Panc1 (cell line): Measurements from ENCODE around the gene GRAMD1B. TPM values are rescaled to one million over a fixed set of nuclear protein-coding genes. Genes with fewer than 3 reads are reported as not detected.
A peak's percentile ranks its signal among the peaks of the same experiment; 100 is the strongest.

ENCODE experiments used
- ATAC-seq: fragments of 200-7000 bp; cut with Tn5 transposase; 2 replicates; pipeline ENCODE4 v1.9.1; 2020; ENCODE audit warnings: mild to moderate bottlenecking, moderate library complexity
- BruUV-seq: library from RNA; stranded (reverse); fragments of 400-500 nt; replicated peaks from 2 replicates; lab custom pipeline; 2021; lab: Mats Ljungman, UMichigan
- CTCF ChIA-PET: fragments of 300-600 bp; sonication (Branson Sonifier 250); formaldehyde crosslinking; loops from one replicate; lab custom pipeline; 2022; ENCODE audit warnings: antibody characterized with exemption; lab: Charles Lee
- POLR2A ChIA-PET: fragments of 300-600 bp; sonication (Branson Sonifier 250); formaldehyde crosslinking; loops from one replicate; lab custom pipeline; 2022; ENCODE audit warnings: antibody characterized with exemption; lab: Charles Lee
- DNase-seq: peaks from one replicate; pipeline ENCODE4 v3.0.0-alpha.2; 2010; ENCODE audit warnings: low read depth, low spot score
- H3K27ac ChIP-seq: 2 replicates; pipeline ENCODE4 v1.5.1; 2011; ENCODE audit warnings: mild to moderate bottlenecking, low read length, inconsistent platforms
- H3K27me3 ChIP-seq: fragments of 200-500 bp; sonication (Bioruptor generic); 2 replicates; pipeline ENCODE4 v1.6.0; 2014; ENCODE audit warnings: low read length, inconsistent platforms; ENCODE audit not compliant: control insufficient read depth, insufficient read depth
- H3K36me3 ChIP-seq: fragments of 200-500 bp; sonication (Bioruptor generic); 2 replicates; pipeline ENCODE4 v1.5.1; 2014; ENCODE audit warnings: inconsistent platforms, mild to moderate bottlenecking, low read length, moderate library complexity; ENCODE audit not compliant: control insufficient read depth, insufficient read depth
- H3K4me1 ChIP-seq: 2 replicates; pipeline ENCODE4 v1.5.1; 2011; ENCODE audit warnings: inconsistent platforms, mild to moderate bottlenecking, low read length, moderate library complexity; ENCODE audit not compliant: control insufficient read depth, insufficient read depth
- H3K4me3 ChIP-seq, 2 experiments: 2 replicates each; pipeline ENCODE4 v1.5.1; 2011 to 2012; ENCODE audit warnings: low read depth in 2 of 2, low read length in 2 of 2, mild to moderate bottlenecking in 2 of 2, inconsistent platforms in 1 of 2, moderate library complexity in 1 of 2
- H3K9me3 ChIP-seq: fragments of 200-500 bp; sonication (Bioruptor generic); 2 replicates; pipeline ENCODE4 v1.5.1; 2014; ENCODE audit warnings: low read depth, mild to moderate bottlenecking, inconsistent platforms, low read length, moderate library complexity; ENCODE audit not compliant: control insufficient read depth, insufficient read depth
- CTCF ChIP-seq: fragments of 450-650 bp; IDR thresholded peaks from 2 replicates; pipeline ENCODE4 v1.5.1; 2017; ENCODE audit warnings: mild to moderate bottlenecking
- POLR2AphosphoS5 ChIP-seq: IDR thresholded peaks from 2 replicates; pipeline ENCODE4 v1.6.1; 2012; ENCODE audit warnings: mild to moderate bottlenecking, low read depth, low read length, moderate library complexity
- REST ChIP-seq, 2 experiments: IDR thresholded peaks; 2 replicates each; pipeline ENCODE4 v1.6.1; 2011 to 2012; ENCODE audit warnings: low read depth in 2 of 2, control low read depth in 1 of 2, low read length in 1 of 2, mild to moderate bottlenecking in 1 of 2, moderate library complexity in 1 of 2; ENCODE audit not compliant: insufficient read depth in 1 of 2
- SIN3A ChIP-seq: IDR thresholded peaks from 2 replicates; pipeline ENCODE4 v1.6.1; 2012; ENCODE audit warnings: low read depth, mild to moderate bottlenecking, low read length, moderate library complexity, borderline replicate concordance; ENCODE audit not compliant: insufficient read depth
- TCF7L2 ChIP-seq: IDR thresholded peaks from 2 replicates; pipeline ENCODE4 v1.6.1; 2011; ENCODE audit warnings: mild to moderate bottlenecking, low read depth, low read length, inconsistent platforms
- in situ Hi-C: cut with HindIII; loops from 2 replicates; pipeline ENCODE4 v1.10.0; 2016; ENCODE audit warnings: low sequenced_read_pairs, low pct_unique_long_range_greater_than_20kb
- intact Hi-C: fragments of 100-400 bp; cut with micrococcal nuclease; formaldehyde crosslinking; loops from one replicate; pipeline ENCODE4 v1.10.0; 2022; ENCODE audit not compliant: unreplicated experiment
- total RNA-seq: library from RNA; stranded (reverse); gene quantifications from one replicate; pipeline ENCODE4 v1.2.1, GENCODE V29; 2021; ENCODE audit not compliant: unreplicated experiment

GRAMD1B gene
- total RNA-seq, 1 experiment from 2014 or later: 0.46 TPM

- POLR2A ChIA-PET: no interaction called here
- CTCF ChIA-PET: no interaction called here
Observed at GRCh38 chr11:123594921-123595320, 164.9 kb downstream of the GRAMD1B start.

GRCh38 chr11:123597859-123598258 is 167.8 kb downstream of the GRAMD1B start:
- H3K27ac ChIP-seq: no peak overlapping the region
- ATAC-seq (0 out of 2 replicates have a peak, but pooled peaks have one; percentile 54), DNase-seq (no peak)
- no peaks in the 10 kb centered on the region for H3K4me1 ChIP-seq
- intact Hi-C loops: no loop called here
- no peaks in the 10 kb centered on the region for H3K9me3 ChIP-seq
- no peak overlapping the region for H3K4me3 ChIP-seq
- in situ Hi-C loops: no loop called here
- no peaks in the 10 kb centered on the region for H3K36me3 ChIP-seq
- 0 out of 2 replicates have a peak, but pooled peaks cover 3% of the 10 kb centered on the region for H3K27me3 ChIP-seq
- TF ChIP-seq TCF7L2 (no peak), CTCF (no peak)
- POLR2A ChIA-PET: no interaction called here
- CTCF ChIA-PET: interaction anchor here (0.5 kb wide), 1 partner anchor 109 kb away, joined by 3 read pairs; no protein-coding TSS in a partner anchor
- no TSS peak for BruUV-seq

More at GRCh38 chr11:123594921-123595320, 164.9 kb downstream of the GRAMD1B start:
- Histone ChIP-seq H3K27ac (no peak overlapping the region), H3K4me1 (no peaks in the 10 kb centered on the region), H3K36me3 (no peaks in the 10 kb centered on the region), H3K4me3 (no peak overlapping the region), H3K9me3 (no peaks in the 10 kb centered on the region), H3K27me3 (peaks cover 2% of the 10 kb centered on the region; the same call in 1 of the 2 replicates)
- no peak for ATAC-seq
- BruUV-seq: no TSS peak
- no peak for DNase-seq
- in situ Hi-C loops (no loop called here), intact Hi-C loops (no loop called here)
- TF ChIP-seq SIN3A: no peak
- TF ChIP-seq TCF7L2: no peak
- no peak for TF ChIP-seq REST (IDR thresholded peaks at IDR 0.05; ENCODE audit: insufficient read depth in 1 of 2, low read depth in 2 of 2, low read length in 1 of 2)
- TF ChIP-seq POLR2AphosphoS5: no peak
- no peak for TF ChIP-seq CTCF
